Liver (tissue), 9 donors: ENCODE results near the gene OR13A1. TPM values are rescaled to one million over a fixed set of nuclear protein-coding genes. Genes with fewer than 3 reads are reported as not detected.
"Not testable (repeated sequence)": the region's sequence is repeated elsewhere in the genome, so short reads cannot be mapped to it uniquely, and the experiment has no call there.

Experiments used
- DNase-seq: peaks from one replicate; pipeline ENCODE4 v3.0.0-alpha.2; 2017; ENCODE audit warnings: low spot score
- H3K27ac ChIP-seq, 2 donors: one replicate each; pipeline ENCODE4 v1.7.0; 2013; ENCODE audit warnings: inconsistent platforms in 2 of 2, low read length in 2 of 2, control low read depth in 1 of 2, low read depth in 1 of 2, mild to moderate bottlenecking in 1 of 2
- H3K27me3 ChIP-seq, 4 donors: one replicate each; pipeline versions ENCODE4 v1.6.1 to v1.7.0; 2013; ENCODE audit warnings: low read length in 3 of 4, inconsistent platforms in 1 of 4, mild to moderate bottlenecking in 1 of 4, moderate library complexity in 1 of 4; ENCODE audit not compliant: control insufficient read depth in 4 of 4, insufficient read depth in 4 of 4
- H3K36me3 ChIP-seq, 4 donors: one replicate each; pipeline versions ENCODE4 v1.6.1 to v1.7.0; 2013; ENCODE audit warnings: low read length in 3 of 4, mild to moderate bottlenecking in 3 of 4, low read depth in 1 of 4, moderate library complexity in 1 of 4; ENCODE audit not compliant: control insufficient read depth in 4 of 4, insufficient read depth in 3 of 4
- H3K4me1 ChIP-seq, 4 donors: one replicate each; pipeline versions ENCODE4 v1.6.1 to v1.7.0; 2013; ENCODE audit warnings: low read length in 3 of 4, mild to moderate bottlenecking in 3 of 4, moderate library complexity in 1 of 4; ENCODE audit not compliant: control insufficient read depth in 4 of 4, insufficient read depth in 4 of 4
- H3K4me3 ChIP-seq, 3 donors: one replicate each; pipeline versions ENCODE4 v1.6.1 to v1.7.0; 2013; ENCODE audit warnings: low read length in 3 of 3, control low read depth in 1 of 3, low read depth in 1 of 3, mild to moderate bottlenecking in 1 of 3
- H3K9ac ChIP-seq, 2 donors: one replicate each; pipeline ENCODE4 v1.7.0; 2013; ENCODE audit warnings: low read length in 2 of 2, mild to moderate bottlenecking in 2 of 2, moderate library complexity in 2 of 2, control low read depth in 1 of 2, low read depth in 1 of 2
- H3K9me3 ChIP-seq, 4 donors: one replicate each; pipeline versions ENCODE4 v1.6.1 to v1.7.0; 2013; ENCODE audit warnings: low read length in 3 of 4; ENCODE audit not compliant: control insufficient read depth in 4 of 4
- EGR1 ChIP-seq, 2 donors: IDR thresholded peaks; 2 replicates each; pipeline ENCODE4 v1.6.1; 2016 to 2018; ENCODE audit warnings: antibody characterized with exemption in 2 of 2, low read depth in 2 of 2
- FOXA1 ChIP-seq: IDR thresholded peaks from 2 replicates; pipeline ENCODE4 v1.6.1; 2016; ENCODE audit warnings: antibody characterized with exemption
- GABPA ChIP-seq, 2 donors: IDR thresholded peaks in 1 of 2; conservative IDR thresholded peaks in 1 of 2; 2 replicates each; pipeline ENCODE4 v1.6.1; 2016; ENCODE audit warnings: antibody characterized with exemption in 2 of 2, mild to moderate bottlenecking in 1 of 2, moderate library complexity in 1 of 2
- HNF4A ChIP-seq, 2 donors: conservative IDR thresholded peaks; 2 replicates each; pipeline ENCODE4 v1.6.1; 2016; ENCODE audit warnings: antibody characterized with exemption in 2 of 2, mild to moderate bottlenecking in 2 of 2
- JUND ChIP-seq, 2 donors: IDR thresholded peaks; 2 replicates each; pipeline ENCODE4 v1.6.1; 2016; ENCODE audit warnings: antibody characterized with exemption in 2 of 2
- NR2F2 ChIP-seq: IDR thresholded peaks from 2 replicates; pipeline ENCODE4 v1.6.1; 2016; ENCODE audit warnings: antibody characterized with exemption
- RAD21 ChIP-seq, 2 donors: IDR thresholded peaks; 2 replicates each; pipeline ENCODE4 v1.6.1; 2016; ENCODE audit warnings: antibody characterized with exemption in 2 of 2, mild to moderate bottlenecking in 2 of 2
- RXRA ChIP-seq, 2 donors: IDR thresholded peaks; 2 replicates each; pipeline ENCODE4 v1.6.1; 2017 to 2018; ENCODE audit warnings: antibody characterized with exemption in 2 of 2, mild to moderate bottlenecking in 1 of 2
- WGBS: extraction: QIAGEN DNeasy Blood & Tissue Kit; methylation state at CpG from one replicate; pipeline ENCODE4 v1.1.7; 2013; 5-methylcytosine and 5-hydroxymethylcytosine counted together
- polyA plus RNA-seq, 2 donors: library from polyadenylated mRNA; stranded (reverse) in 1 of 2; unstranded in 1 of 2; fragments of 200-250 nt in 1 of 2; fragments of >200 nt in 1 of 2; fragmentation: Nextera tagmentation in 1 of 2; extraction: Ambion mirVana in 1 of 2; gene quantifications; one replicate each; pipeline versions ENCODE4 v1.2.1 to v1.2.3, GENCODE V29; 2013 to 2015
- total RNA-seq, 2 donors: library from RNA; depleted of rRNA; stranded (reverse); fragments of >200 nt; gene quantifications; one replicate each; pipeline ENCODE4 v1.2.3, GENCODE V29; 2014
- TF ChIP-seq, protein P1 (sequence below): fragments of 150-350 bp; IDR thresholded peaks from 2 replicates; pipeline ENCODE4 v1.5.1; 2017; ENCODE audit warnings: improper control_type of control experiment, low read depth, low read length; ENCODE audit not compliant: missing input control
- TF ChIP-seq, protein P2 (sequence below): IDR thresholded peaks from 2 replicates; pipeline ENCODE4 v1.6.1; 2016; ENCODE audit warnings: antibody characterized with exemption
- TF ChIP-seq, protein P3 (sequence below): IDR thresholded peaks from 2 replicates; pipeline ENCODE4 v1.6.1; 2016; ENCODE audit warnings: antibody characterized with exemption
- TF ChIP-seq, protein P4 (sequence below): IDR thresholded peaks from 2 replicates; pipeline ENCODE4 v1.6.1; 2016; ENCODE audit warnings: antibody characterized with exemption
- donor health status: healthy.
- donor health status: healthy.
- donor health status: healthy.
- donor health status: healthy.
- donor health status: healthy.

OR13A1 gene
- total and polyA plus RNA-seq, 4 donors: under 0.01 to 0.05 TPM; not detected in 2

DNA sequence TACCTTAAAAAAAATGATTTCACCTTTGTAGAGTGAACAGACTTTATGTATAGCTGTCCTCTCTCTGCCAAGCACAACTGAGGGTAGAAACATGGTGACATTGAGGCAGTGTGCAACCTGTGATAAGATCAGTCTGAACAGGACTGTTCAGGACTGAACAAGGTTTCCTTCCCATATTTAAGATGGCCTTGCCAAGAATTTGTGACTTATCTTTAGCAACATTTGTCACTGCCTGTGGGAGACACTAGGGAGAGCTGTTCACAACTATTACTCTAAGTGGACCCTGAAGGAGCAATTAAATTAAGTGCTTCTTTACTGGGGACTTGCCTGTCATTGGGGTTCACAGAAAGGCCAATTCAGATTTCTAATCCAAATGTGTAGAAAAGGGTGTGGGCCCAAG, 6.7 kb downstream of the OR13A1 start:
- peaks cover 0 to 4% (median 0%) of the 10 kb centered on the region in 4 donors for H3K9me3 ChIP-seq
- no peak overlapping the region for H3K4me3 ChIP-seq
- no peak overlapping the region for H3K27ac ChIP-seq
- no peak overlapping the region for H3K9ac ChIP-seq
- TF ChIP-seq, protein P1, sequence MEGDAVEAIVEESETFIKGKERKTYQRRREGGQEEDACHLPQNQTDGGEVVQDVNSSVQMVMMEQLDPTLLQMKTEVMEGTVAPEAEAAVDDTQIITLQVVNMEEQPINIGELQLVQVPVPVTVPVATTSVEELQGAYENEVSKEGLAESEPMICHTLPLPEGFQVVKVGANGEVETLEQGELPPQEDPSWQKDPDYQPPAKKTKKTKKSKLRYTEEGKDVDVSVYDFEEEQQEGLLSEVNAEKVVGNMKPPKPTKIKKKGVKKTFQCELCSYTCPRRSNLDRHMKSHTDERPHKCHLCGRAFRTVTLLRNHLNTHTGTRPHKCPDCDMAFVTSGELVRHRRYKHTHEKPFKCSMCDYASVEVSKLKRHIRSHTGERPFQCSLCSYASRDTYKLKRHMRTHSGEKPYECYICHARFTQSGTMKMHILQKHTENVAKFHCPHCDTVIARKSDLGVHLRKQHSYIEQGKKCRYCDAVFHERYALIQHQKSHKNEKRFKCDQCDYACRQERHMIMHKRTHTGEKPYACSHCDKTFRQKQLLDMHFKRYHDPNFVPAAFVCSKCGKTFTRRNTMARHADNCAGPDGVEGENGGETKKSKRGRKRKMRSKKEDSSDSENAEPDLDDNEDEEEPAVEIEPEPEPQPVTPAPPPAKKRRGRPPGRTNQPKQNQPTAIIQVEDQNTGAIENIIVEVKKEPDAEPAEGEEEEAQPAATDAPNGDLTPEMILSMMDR: peak; percentile 5
- TF ChIP-seq RAD21 (IDR thresholded peaks at IDR 0.05) (peak; percentile 22 to 48), FOXA1 (no peak)
- H3K36me3 ChIP-seq: no peaks in the 10 kb centered on the region
- no peaks in the 10 kb centered on the region for H3K4me1 ChIP-seq
- H3K27me3 ChIP-seq: peaks cover 0 to 3% (median 0%) of the 10 kb centered on the region in 4 donors
- DNase-seq: no peak

DNA sequence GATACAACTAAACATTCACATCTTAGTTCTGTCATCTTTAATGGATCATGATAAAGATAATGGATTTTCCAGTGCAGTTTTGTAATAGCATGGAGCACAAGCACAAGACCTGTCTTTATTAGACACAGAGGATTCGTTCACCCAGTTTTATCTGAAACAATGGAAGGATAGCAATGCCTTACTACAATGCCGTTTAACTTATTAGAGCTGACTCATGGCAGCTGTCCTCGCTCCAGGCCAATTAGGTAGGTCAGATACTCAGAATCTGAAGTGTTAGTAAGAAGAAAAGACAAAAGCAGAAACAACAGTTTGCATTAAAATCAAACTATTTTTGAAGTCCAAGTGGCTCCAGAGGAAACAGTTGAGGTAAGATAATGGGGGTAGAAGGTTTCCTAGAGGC, 12.8 kb downstream of the OR13A1 start:
- no peaks in the 10 kb centered on the region for H3K4me1 ChIP-seq
- H3K9me3 ChIP-seq: no peaks in the 10 kb centered on the region
- 65% methylated on average over 3 of the region's 3 CpGs for WGBS
- no peak overlapping the region for H3K27ac ChIP-seq
- H3K27me3 ChIP-seq: peaks cover 0 to 3% (median 0%) of the 10 kb centered on the region in 4 donors
- H3K9ac ChIP-seq: no peak overlapping the region
- no peak for TF ChIP-seq HNF4A (conservative IDR thresholded peaks at IDR 0.05)
- no peaks in the 10 kb centered on the region for H3K36me3 ChIP-seq
- H3K4me3 ChIP-seq: no peak overlapping the region
- no peak for DNase-seq

DNA sequence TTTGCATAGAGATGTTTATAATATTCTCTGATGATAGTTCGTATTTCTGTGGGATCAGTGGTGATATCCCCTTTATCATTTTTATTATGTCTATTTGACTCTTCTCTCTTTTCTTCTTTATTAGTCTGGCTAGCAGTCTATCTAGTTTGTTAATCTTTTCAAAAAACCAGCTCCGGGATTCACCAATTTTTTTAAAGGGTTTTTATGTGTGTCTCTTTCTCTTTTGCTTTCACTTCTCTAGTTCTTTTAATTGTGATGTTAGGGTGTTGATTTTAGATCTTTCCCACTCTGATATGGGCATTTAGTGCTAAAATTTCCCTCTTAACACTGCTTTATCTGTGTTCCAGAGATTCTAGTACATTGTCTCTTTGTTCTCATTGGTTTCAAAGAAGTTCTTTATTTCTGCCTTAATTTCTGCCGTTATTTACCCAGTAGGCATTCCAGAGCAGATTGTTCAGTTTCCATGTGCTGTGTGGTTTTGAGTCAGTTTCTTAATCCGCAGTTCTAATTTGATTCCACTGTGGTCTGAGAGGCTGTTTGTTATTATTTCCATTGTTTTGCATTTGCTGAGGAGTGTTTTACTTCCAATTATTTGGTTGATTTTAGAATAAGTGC, 17.0 kb downstream of the OR13A1 start:
- WGBS: 79% methylated on average over 4 of the region's 4 CpGs

DNA sequence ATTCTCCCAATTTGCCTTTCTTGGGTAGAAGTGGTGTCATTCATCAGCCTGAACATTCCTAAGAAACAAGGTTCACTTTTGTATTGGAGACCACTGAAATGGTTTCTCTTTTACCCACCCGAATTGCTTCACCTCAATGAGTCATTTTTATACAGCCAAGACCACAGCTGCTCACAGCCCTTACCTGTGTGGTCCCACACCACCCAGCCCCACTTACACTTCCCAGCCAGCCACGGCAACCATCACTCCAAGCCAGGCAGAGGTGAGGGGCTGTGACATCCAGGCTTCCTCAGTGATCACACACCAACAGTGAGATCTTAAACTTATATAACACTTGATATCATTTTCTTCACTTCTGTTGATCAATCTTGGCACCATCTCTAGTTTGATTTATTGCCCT, 20.7 kb downstream of the OR13A1 start:
- 75% methylated on average over 2 of the region's 2 CpGs for WGBS
- H3K9me3 ChIP-seq: peaks cover 0 to 4% (median 0%) of the 10 kb centered on the region in 4 donors
- no peaks in the 10 kb centered on the region for H3K36me3 ChIP-seq
- no peaks in the 10 kb centered on the region for H3K4me1 ChIP-seq
- no peaks in the 10 kb centered on the region for H3K27me3 ChIP-seq
- no peak overlapping the region for H3K27ac ChIP-seq
- no peak overlapping the region for H3K4me3 ChIP-seq
- DNase-seq: no peak
- no peak for TF ChIP-seq FOXA1
- TF ChIP-seq RAD21 (IDR thresholded peaks at IDR 0.05): no peak
- H3K9ac ChIP-seq: no peak overlapping the region

More for the DNA sequence above, 17.0 kb downstream of the OR13A1 start:
- not testable (repeated sequence) for H3K36me3 ChIP-seq, H3K27ac ChIP-seq, H3K4me1 ChIP-seq, H3K9ac ChIP-seq, H3K27me3 ChIP-seq, H3K9me3 ChIP-seq, H3K4me3 ChIP-seq, DNase-seq

DNA sequence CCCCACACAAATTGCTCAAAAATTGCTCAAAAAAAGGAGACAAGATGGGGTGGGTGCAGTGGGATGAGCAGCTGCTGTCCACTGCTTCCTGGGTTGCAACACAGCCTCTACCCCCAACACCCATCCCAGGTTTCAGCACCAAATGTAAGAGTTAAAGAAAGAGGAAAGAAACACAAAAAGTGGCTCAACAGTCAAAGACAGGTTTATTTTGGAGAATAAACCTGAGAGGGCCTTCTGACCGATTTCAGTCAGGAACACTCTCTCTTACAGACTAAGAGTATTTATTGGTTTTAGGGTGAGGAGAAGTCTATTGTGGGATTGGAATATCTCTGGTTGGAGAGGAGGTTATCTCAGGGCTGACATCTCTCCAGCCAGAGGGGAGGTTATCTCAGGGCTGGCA, 28.4 kb downstream of the OR13A1 start:
- DNase-seq: no peak
- H3K9me3 ChIP-seq: no peaks in the 10 kb centered on the region
- no peak overlapping the region for H3K27ac ChIP-seq
- H3K9ac ChIP-seq: no peak overlapping the region
- H3K4me3 ChIP-seq: no peak overlapping the region
- WGBS: 69% methylated on average over 1 of the region's 1 CpG
- H3K27me3 ChIP-seq: no peaks in the 10 kb centered on the region
- no peaks in the 10 kb centered on the region for H3K4me1 ChIP-seq
- no peaks in the 10 kb centered on the region for H3K36me3 ChIP-seq
- no peak for TF ChIP-seq RXRA (IDR thresholded peaks at IDR 0.05)
- no peak for TF ChIP-seq GABPA (IDR thresholded peaks at IDR 0.05 in 1 of 2, conservative IDR thresholded peaks at IDR 0.05 in 1 of 2)
- no peak for TF ChIP-seq JUND (IDR thresholded peaks at IDR 0.05)
- no peak for TF ChIP-seq NR2F2
- TF ChIP-seq, protein P1: no peak
- TF ChIP-seq, protein P2, sequence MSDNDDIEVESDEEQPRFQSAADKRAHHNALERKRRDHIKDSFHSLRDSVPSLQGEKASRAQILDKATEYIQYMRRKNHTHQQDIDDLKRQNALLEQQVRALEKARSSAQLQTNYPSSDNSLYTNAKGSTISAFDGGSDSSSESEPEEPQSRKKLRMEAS: no peak
- TF ChIP-seq, protein P3, sequence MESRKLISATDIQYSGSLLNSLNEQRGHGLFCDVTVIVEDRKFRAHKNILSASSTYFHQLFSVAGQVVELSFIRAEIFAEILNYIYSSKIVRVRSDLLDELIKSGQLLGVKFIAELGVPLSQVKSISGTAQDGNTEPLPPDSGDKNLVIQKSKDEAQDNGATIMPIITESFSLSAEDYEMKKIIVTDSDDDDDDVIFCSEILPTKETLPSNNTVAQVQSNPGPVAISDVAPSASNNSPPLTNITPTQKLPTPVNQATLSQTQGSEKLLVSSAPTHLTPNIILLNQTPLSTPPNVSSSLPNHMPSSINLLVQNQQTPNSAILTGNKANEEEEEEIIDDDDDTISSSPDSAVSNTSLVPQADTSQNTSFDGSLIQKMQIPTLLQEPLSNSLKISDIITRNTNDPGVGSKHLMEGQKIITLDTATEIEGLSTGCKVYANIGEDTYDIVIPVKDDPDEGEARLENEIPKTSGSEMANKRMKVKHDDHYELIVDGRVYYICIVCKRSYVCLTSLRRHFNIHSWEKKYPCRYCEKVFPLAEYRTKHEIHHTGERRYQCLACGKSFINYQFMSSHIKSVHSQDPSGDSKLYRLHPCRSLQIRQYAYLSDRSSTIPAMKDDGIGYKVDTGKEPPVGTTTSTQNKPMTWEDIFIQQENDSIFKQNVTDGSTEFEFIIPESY: no peak
- TF ChIP-seq EGR1 (IDR thresholded peaks at IDR 0.05; ENCODE audit: low read depth in 2 of 2): no peak
- TF ChIP-seq, protein P4, sequence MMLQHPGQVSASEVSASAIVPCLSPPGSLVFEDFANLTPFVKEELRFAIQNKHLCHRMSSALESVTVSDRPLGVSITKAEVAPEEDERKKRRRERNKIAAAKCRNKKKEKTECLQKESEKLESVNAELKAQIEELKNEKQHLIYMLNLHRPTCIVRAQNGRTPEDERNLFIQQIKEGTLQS: no peak
